H1 (cell line): ENCODE data around the gene LCN2. TPM values are rescaled to one million over a fixed set of nuclear protein-coding genes. Genes with fewer than 3 reads are reported as not detected.

Source experiments
- ASH2L ChIP-seq: fragments of 200-600, 300-600 bp; sonication (generic); IDR thresholded peaks from one replicate; pipeline ENCODE4 v1.7.1; 2017; ENCODE audit warnings: low read length
- BACH1 ChIP-seq: IDR thresholded peaks from 2 replicates; pipeline ENCODE4 v1.6.1; 2012; ENCODE audit warnings: low read length, improper control_type of control experiment
- CBX8 ChIP-seq: fragments of 300-800, 300-1000 bp; sonication (generic); IDR thresholded peaks from 2 replicates; pipeline ENCODE4 v1.7.1; 2016; ENCODE audit warnings: low read depth, low read length, borderline replicate concordance
- CEBPB ChIP-seq: IDR thresholded peaks from 2 replicates; pipeline ENCODE4 v1.6.1; 2012; ENCODE audit warnings: low read depth, low read length
- CHD2 ChIP-seq: IDR thresholded peaks from 2 replicates; pipeline ENCODE4 v1.6.1; 2012; ENCODE audit warnings: low read length, improper control_type of control experiment
- MAFK ChIP-seq: IDR thresholded peaks from 2 replicates; pipeline ENCODE4 v1.6.1; 2012; ENCODE audit warnings: low read depth, mild to moderate bottlenecking, improper control_type of control experiment, low read length
- POU5F1 ChIP-seq: IDR thresholded peaks from 2 replicates; pipeline ENCODE4 v1.6.1; 2011; ENCODE audit warnings: low read depth, mild to moderate bottlenecking, low read length, moderate library complexity
- SAP30 ChIP-seq: fragments of 300-600 bp; sonication (generic); IDR thresholded peaks from 2 replicates; pipeline ENCODE4 v1.7.1; 2012; ENCODE audit warnings: low read length, moderate library complexity, mild to moderate bottlenecking, inconsistent platforms; ENCODE audit not compliant: insufficient read depth, insufficient replicate concordance
- SIRT6 ChIP-seq: IDR thresholded peaks from one replicate; pipeline ENCODE4 v1.7.1; 2012; ENCODE audit warnings: low read length, inconsistent platforms
- SUZ12 ChIP-seq: fragments of 200-600 bp; sonication (generic); IDR thresholded peaks from 2 replicates; pipeline ENCODE4 v1.6.1; 2012; ENCODE audit warnings: mild to moderate bottlenecking, inconsistent platforms, low read length, moderate library complexity, mixed read lengths
- TCF12 ChIP-seq: IDR thresholded peaks from 2 replicates; pipeline ENCODE4 v1.6.1; 2011; ENCODE audit warnings: low read depth, mild to moderate bottlenecking, low read length
- polyA plus RNA-seq, 7 experiments: library from polyadenylated mRNA; depleted of rRNA in 3 of 7; stranded (reverse) in 5 of 7; unstranded in 2 of 7; fragments of >200 nt in 5 of 7; fragments of 200-250 nt in 2 of 7; gene quantifications; 1 replicate in 5 of 7; 2 replicates in 1 of 7; 4 replicates in 1 of 7; pipeline versions ENCODE4 v1.2.1 to v1.2.3, GENCODE V29; 2011 to 2013; ENCODE audit warnings: missing spikeins in 2 of 7, mixed read lengths in 2 of 7
- total RNA-seq: library from RNA; stranded (reverse); fragmentation: NEBNext Ultra II Directional; extraction: Animal tissue kit (Norgen Biotek cat#: 25700); gene quantifications from 2 replicates; pipeline ENCODE4 v1.2.1, GENCODE V29; 2021

The LCN2 gene
- total and polyA plus RNA-seq, 2 of the 8 experiments (the other 6 are each of a cell fraction or from before 2014, with no cell fraction given) = 1.1 to 1.6 TPM

DNA sequence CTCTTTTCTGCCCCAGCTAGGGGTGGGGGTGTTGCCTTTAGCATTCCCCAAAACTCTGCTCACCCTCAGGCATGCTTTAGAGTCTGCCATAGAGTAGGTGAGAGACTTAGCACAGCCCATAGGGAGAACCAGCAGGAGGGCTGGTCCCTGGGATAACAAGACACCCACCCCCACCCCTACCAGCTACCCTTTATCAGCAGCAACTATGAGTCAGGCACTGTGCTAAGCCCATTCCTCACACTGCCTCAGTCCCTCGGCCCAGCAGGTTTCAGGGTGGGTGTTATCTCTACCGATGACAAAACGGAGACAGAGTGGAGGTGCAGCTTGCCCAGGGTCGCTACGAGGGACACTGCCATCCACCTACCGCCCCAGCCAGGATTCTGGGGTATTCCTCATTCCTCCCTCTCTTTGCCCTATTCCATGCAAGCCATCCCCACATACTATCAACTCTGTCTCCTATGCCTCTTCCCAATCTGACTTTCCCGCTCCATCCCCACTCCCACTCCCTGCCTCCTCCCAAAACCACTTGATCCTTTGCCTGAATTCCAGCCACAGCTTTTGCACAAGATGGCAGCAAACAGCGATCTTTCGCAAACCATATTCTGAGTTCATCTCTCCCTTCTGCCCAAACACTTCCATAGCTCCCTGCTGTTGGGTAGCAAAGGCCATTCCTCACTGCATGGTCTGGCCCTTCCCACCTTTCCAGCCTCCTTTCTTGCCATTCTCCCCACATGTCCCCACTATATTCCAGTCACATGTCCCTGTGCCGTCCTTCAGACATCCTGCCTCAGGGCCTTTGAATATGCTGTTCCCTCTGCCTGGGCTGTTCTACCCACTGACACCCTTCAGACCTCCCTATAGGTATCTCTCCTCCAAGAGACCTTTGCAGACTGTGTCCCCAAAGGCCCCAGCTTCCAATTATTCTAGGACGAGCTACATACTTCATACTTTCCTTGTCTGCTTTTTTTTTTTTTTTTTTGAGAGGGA, 37.0 kb downstream of the LCN2 start (continued):
- TF ChIP-seq CEBPB (no peak), MAFK (no peak), SUZ12 (no peak), SAP30 (no peak), CHD2 (no peak), CBX8 (no peak), SIRT6 (no peak), TCF12 (no peak), POU5F1 (no peak), ASH2L (no peak), BACH1 (no peak)
- TF ChIP-seq, all 59 proteins: peak for 0
